MM.1S (cell line): ENCODE results near the gene NOC4L.
A peak's percentile ranks its signal among the peaks of the same experiment; 100 is the strongest.

Source experiments
- DNase-seq: peaks from one replicate; pipeline ENCODE4 v3.0.0-alpha.2; 2015
- H2AFZ ChIP-seq: fragments of 300-600 bp; sonication (generic); 2 replicates; pipeline ENCODE4 v1.6.0; 2016; ENCODE audit warnings: antibody characterized with exemption, low read length
- H3F3A ChIP-seq: fragments of 300-600 bp; sonication (generic); 2 replicates; pipeline ENCODE4 v1.6.1; 2016; ENCODE audit warnings: mild to moderate bottlenecking, antibody characterized with exemption, low read length, moderate library complexity, mixed read lengths; ENCODE audit not compliant: insufficient read depth
- H3K27ac ChIP-seq: fragments of 300-600 bp; sonication (generic); 2 replicates; pipeline ENCODE4 v1.5.1; 2016; ENCODE audit warnings: mild to moderate bottlenecking, low read length
- H3K27me3 ChIP-seq: fragments of 300-600 bp; sonication (generic); replicated peaks from 2 replicates; pipeline ENCODE4 v1.6.0; 2016; ENCODE audit warnings: low read length; ENCODE audit not compliant: insufficient read depth
- H3K36me3 ChIP-seq: fragments of 300-600 bp; sonication (generic); replicated peaks from 2 replicates; pipeline ENCODE4 v1.6.1; 2016; ENCODE audit warnings: mild to moderate bottlenecking, low read length, mixed read lengths; ENCODE audit not compliant: insufficient read depth
- H3K4me1 ChIP-seq: fragments of 300-600 bp; sonication (generic); 2 replicates; pipeline ENCODE4 v1.6.1; 2016; ENCODE audit warnings: low read length, mixed read lengths
- H3K4me2 ChIP-seq: fragments of 300-600 bp; sonication (generic); 2 replicates; pipeline ENCODE4 v1.6.0; 2016; ENCODE audit warnings: low read depth, low read length
- H3K4me3 ChIP-seq: fragments of 300-600 bp; sonication (generic); 2 replicates; pipeline ENCODE4 v1.5.1; 2016; ENCODE audit warnings: low read length, mixed read lengths
- H3K79me2 ChIP-seq: fragments of 300-600 bp; sonication (generic); 2 replicates; pipeline ENCODE4 v1.6.1; 2016; ENCODE audit warnings: mixed run types, low read length, mixed read lengths
- H3K9ac ChIP-seq: fragments of 300-600 bp; sonication (generic); 2 replicates; pipeline ENCODE4 v1.6.1; 2016; ENCODE audit warnings: low read length, mixed read lengths
- H3K9me2 ChIP-seq: fragments of 300-600 bp; sonication (generic); replicated peaks from 2 replicates; pipeline ENCODE4 v1.6.1; 2016; ENCODE audit warnings: mild to moderate bottlenecking, low read length, mixed read lengths; ENCODE audit not compliant: insufficient read depth
- H3K9me3 ChIP-seq: fragments of 300-600 bp; sonication (generic); replicated peaks from 2 replicates; pipeline ENCODE4 v1.6.1; 2016; ENCODE audit warnings: mild to moderate bottlenecking, low read length, mixed read lengths; ENCODE audit not compliant: insufficient read depth
- H4K20me1 ChIP-seq: fragments of 300-600 bp; sonication (generic); 2 replicates; pipeline ENCODE4 v1.6.1; 2016; ENCODE audit warnings: mild to moderate bottlenecking, low read length, moderate library complexity, mixed read lengths; ENCODE audit not compliant: insufficient read depth
- CTCF ChIP-seq: fragments of 300-600 bp; sonication (generic); IDR thresholded peaks from 2 replicates; pipeline ENCODE4 v1.5.1; 2016; ENCODE audit warnings: antibody characterized with exemption, low read length, mixed read lengths
- EZH2 ChIP-seq: fragments of 300-600 bp; sonication (generic); optimal IDR thresholded peaks from 2 replicates; pipeline ENCODE3; 2017; ENCODE audit warnings: low read depth, mild to moderate bottlenecking, antibody characterized with exemption, low read length, mixed read lengths
- EZH2phosphoT487 ChIP-seq: fragments of 300-600 bp; sonication (generic); IDR thresholded peaks from 2 replicates; pipeline ENCODE4 v1.6.1; 2018; ENCODE audit warnings: antibody characterized with exemption, low read length

NOC4L gene

GRCh38 chr12:132144115-132144809 is at the start of gene NOC4L, which contains the start of gene DDX51:
Gene NOC4L (plus strand): TSS chr12:132144457. CDS start chr12:132144489, 32 bp downstream.
Gene DDX51 (minus strand): TSS chr12:132144319. CDS start chr12:132144296, 23 bp downstream.
- no peaks in the 10 kb centered on the region for H4K20me1 ChIP-seq

DNA sequence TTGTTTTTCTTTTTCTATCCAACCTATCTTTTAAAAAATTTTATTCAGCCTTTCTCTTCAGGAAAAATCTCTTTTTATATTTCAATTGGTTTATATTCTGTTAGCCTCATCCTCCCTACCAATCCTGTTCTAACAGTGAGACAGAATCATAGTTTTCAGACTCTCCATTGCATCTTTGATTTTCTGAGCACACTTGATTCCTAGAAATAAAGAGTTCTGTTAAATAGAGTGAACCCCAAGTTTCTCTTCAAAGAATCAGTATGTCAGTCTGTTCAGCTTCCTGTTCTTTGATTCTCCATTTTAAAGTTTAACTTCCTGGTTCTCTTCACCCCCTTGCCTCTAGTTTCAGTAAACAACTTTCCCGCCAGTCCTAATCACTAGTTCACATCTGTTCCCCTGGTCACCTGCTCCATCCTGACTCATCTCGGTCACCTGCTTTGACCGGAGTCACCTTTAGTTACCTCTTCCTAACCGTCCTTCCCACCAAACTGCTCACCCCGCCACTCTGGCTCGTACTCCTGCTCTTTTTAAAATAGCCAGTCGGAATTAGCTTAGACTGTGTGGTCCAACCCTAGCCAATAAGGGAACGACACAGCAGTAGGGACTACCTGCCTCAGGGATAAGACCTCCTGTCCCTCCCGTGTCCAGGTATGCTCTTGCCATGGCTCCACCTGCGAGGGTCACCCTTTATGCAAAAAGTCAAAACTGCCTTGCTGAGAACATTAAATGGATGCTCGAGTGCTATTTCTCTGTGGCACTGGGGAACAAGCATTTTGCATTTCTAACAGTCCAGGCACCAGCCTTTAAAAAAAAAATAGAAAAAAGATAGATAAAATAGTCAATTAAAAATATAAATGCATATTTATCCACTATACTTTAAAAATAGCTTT is 48.5 kb upstream of the NOC4L start:
- Histone ChIP-seq H2AFZ (no peak overlapping the region), H3K4me1 (no peaks in the 10 kb centered on the region), H3F3A (no peaks in the 10 kb centered on the region), H4K20me1 (no peaks in the 10 kb centered on the region), H3K9ac (no peak overlapping the region), H3K4me3 (no peak overlapping the region), H3K27me3 (no peaks in the 10 kb centered on the region), H3K9me3 (no peaks in the 10 kb centered on the region), H3K27ac (no peak overlapping the region), H3K79me2 (no peaks in the 10 kb centered on the region), H3K4me2 (no peak overlapping the region), H3K36me3 (no peaks in the 10 kb centered on the region), H3K9me2 (no peaks in the 10 kb centered on the region)
- DNase-seq: no peak
- no peak for TF ChIP-seq EZH2phosphoT487

More at GRCh38 chr12:132144115-132144809, at the start of gene NOC4L, which contains the start of gene DDX51:
- H3K4me1 ChIP-seq: no peaks in the 10 kb centered on the region
- peak; percentile 87 for DNase-seq
- H3F3A ChIP-seq: no peaks in the 10 kb centered on the region
- H3K27me3 ChIP-seq: no peaks in the 10 kb centered on the region
- peak within 1 kb of the TSS; percentile 87 for H3K9ac ChIP-seq
- peaks cover 43% of the 10 kb centered on the region for H3K79me2 ChIP-seq
- peak within 1 kb of the TSS; percentile 10; the same call in 1 of the 2 replicates for H3K27ac ChIP-seq
- peak within 1 kb of the TSS; percentile 80 for H3K4me3 ChIP-seq
- H3K36me3 ChIP-seq: no peaks in the 10 kb centered on the region
- no peaks in the 10 kb centered on the region for H3K9me2 ChIP-seq
- H3K4me2 ChIP-seq: peak within 1 kb of the TSS; percentile 73
- H2AFZ ChIP-seq: 0 out of 2 replicates have a peak within 1 kb of the TSS, but pooled peaks have one; percentile 27
- no peak for TF ChIP-seq EZH2
- no peak for TF ChIP-seq CTCF
- TF ChIP-seq EZH2phosphoT487: no peak
- no peaks in the 10 kb centered on the region for H3K9me3 ChIP-seq

DNA sequence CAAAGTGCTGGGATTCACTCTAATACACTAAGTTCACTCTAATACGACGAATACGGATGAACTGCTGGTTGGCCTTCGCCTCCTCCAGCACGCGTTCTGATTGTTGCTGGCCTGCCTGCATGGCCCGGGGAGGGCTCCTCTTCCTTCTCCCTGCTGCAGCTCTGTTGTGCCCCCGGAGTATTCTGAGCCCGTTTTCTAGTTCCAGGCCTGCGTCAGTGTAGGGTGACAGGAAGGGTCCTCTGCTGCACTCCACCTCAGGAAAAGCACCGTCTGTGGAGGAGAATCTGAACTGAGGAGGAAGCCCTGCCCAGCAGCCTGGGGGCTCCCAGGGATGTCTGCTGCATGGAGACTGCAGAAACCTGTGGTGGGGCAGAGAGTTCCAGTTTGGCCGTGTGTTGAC is 44.5 kb upstream of the NOC4L start:
- H3K36me3 ChIP-seq: no peaks in the 10 kb centered on the region
- no peak overlapping the region for H3K9ac ChIP-seq
- no peak overlapping the region for H2AFZ ChIP-seq
- H3K4me2 ChIP-seq: no peak overlapping the region
- H3K27ac ChIP-seq: no peak overlapping the region
- no peaks in the 10 kb centered on the region for H3F3A ChIP-seq
- no peaks in the 10 kb centered on the region for H3K79me2 ChIP-seq
- no peaks in the 10 kb centered on the region for H3K9me3 ChIP-seq
- no peaks in the 10 kb centered on the region for H4K20me1 ChIP-seq
- no peaks in the 10 kb centered on the region for H3K27me3 ChIP-seq
- DNase-seq: no peak
- no peak overlapping the region for H3K4me3 ChIP-seq
- no peak for TF ChIP-seq EZH2phosphoT487
- TF ChIP-seq EZH2: no peak
- no peak for TF ChIP-seq CTCF
- no peaks in the 10 kb centered on the region for H3K9me2 ChIP-seq
- no peaks in the 10 kb centered on the region for H3K4me1 ChIP-seq
